Measurements from ENCODE around the gene LRRC55. TPM values are rescaled to one million over a fixed set of nuclear protein-coding genes. Genes with fewer than 3 reads are reported as not detected.
A peak's percentile ranks its signal among the peaks of the same experiment; 100 is the strongest.

LRRC55 gene
- total and polyA plus RNA-seq, 9 of the 15 experiments (the other 6 are each of a cell fraction or from before 2014, with no cell fraction given) = not detected

DNA sequence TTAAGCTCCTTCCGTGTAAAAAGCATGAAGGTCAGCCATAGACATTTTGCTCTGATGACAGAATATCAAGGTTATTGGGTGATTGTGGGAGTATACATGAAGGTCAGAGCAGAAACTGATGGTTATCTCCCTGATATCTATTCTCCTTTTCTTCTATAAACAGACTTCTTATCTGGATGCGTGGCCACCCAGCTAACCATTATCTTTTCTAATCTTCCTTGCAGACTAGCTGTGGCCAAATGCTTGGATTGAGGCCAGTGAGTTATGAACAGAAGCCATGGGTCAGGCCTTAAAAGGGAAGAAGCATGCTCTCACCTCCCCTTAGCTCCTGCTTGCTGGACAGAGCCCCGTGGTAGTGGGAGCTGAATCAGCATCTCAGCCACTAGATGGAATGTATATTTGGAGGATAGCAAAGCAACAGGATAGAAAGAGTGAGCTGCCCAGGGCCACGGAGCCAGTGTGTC is 31.3 kb upstream of the LRRC55 start (continued):
- 0 out of 2 replicates have a peak, but pooled peaks have one; percentile 15 for TF ChIP-seq E2F3 (CRISPR knock-in tag; IDR thresholded peaks at IDR 0.05)
- TF ChIP-seq ZEB2 (IDR thresholded peaks at IDR 0.05) = peak; percentile 35; the same call in 1 of the 2 replicates
- TF ChIP-seq, protein P1, sequence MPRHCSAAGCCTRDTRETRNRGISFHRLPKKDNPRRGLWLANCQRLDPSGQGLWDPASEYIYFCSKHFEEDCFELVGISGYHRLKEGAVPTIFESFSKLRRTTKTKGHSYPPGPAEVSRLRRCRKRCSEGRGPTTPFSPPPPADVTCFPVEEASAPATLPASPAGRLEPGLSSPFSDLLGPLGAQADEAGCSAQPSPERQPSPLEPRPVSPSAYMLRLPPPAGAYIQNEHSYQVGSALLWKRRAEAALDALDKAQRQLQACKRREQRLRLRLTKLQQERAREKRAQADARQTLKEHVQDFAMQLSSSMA (CRISPR knock-in tag; IDR thresholded peaks at IDR 0.05) = no peak
- TF ChIP-seq, protein P2, sequence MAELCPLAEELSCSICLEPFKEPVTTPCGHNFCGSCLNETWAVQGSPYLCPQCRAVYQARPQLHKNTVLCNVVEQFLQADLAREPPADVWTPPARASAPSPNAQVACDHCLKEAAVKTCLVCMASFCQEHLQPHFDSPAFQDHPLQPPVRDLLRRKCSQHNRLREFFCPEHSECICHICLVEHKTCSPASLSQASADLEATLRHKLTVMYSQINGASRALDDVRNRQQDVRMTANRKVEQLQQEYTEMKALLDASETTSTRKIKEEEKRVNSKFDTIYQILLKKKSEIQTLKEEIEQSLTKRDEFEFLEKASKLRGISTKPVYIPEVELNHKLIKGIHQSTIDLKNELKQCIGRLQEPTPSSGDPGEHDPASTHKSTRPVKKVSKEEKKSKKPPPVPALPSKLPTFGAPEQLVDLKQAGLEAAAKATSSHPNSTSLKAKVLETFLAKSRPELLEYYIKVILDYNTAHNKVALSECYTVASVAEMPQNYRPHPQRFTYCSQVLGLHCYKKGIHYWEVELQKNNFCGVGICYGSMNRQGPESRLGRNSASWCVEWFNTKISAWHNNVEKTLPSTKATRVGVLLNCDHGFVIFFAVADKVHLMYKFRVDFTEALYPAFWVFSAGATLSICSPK (IDR thresholded peaks at IDR 0.05; ENCODE audit: borderline replicate concordance) = no peak
- 0 out of 2 replicates have a peak, but pooled peaks have one; percentile 17 for TF ChIP-seq GATAD2B (IDR thresholded peaks at IDR 0.05; ENCODE audit: borderline replicate concordance)
- TF ChIP-seq SMARCE1 (IDR thresholded peaks at IDR 0.05) = peak; percentile 83; the same call in 1 of the 2 replicates
- TF ChIP-seq ZNF197 (CRISPR knock-in tag; IDR thresholded peaks at IDR 0.05; ENCODE audit: low read depth) = peak; percentile 81
- TF ChIP-seq, protein P3, sequence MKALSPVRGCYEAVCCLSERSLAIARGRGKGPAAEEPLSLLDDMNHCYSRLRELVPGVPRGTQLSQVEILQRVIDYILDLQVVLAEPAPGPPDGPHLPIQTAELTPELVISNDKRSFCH (CRISPR knock-in tag; IDR thresholded peaks at IDR 0.05) = no peak
- TF ChIP-seq, protein P3 (tag; IDR thresholded peaks at IDR 0.05) = peak; percentile 81; the same call in 1 of the 2 replicates
- TF ChIP-seq, protein P4, sequence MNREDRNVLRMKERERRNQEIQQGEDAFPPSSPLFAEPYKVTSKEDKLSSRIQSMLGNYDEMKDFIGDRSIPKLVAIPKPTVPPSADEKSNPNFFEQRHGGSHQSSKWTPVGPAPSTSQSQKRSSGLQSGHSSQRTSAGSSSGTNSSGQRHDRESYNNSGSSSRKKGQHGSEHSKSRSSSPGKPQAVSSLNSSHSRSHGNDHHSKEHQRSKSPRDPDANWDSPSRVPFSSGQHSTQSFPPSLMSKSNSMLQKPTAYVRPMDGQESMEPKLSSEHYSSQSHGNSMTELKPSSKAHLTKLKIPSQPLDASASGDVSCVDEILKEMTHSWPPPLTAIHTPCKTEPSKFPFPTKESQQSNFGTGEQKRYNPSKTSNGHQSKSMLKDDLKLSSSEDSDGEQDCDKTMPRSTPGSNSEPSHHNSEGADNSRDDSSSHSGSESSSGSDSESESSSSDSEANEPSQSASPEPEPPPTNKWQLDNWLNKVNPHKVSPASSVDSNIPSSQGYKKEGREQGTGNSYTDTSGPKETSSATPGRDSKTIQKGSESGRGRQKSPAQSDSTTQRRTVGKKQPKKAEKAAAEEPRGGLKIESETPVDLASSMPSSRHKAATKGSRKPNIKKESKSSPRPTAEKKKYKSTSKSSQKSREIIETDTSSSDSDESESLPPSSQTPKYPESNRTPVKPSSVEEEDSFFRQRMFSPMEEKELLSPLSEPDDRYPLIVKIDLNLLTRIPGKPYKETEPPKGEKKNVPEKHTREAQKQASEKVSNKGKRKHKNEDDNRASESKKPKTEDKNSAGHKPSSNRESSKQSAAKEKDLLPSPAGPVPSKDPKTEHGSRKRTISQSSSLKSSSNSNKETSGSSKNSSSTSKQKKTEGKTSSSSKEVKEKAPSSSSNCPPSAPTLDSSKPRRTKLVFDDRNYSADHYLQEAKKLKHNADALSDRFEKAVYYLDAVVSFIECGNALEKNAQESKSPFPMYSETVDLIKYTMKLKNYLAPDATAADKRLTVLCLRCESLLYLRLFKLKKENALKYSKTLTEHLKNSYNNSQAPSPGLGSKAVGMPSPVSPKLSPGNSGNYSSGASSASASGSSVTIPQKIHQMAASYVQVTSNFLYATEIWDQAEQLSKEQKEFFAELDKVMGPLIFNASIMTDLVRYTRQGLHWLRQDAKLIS (CRISPR knock-in tag; IDR thresholded peaks at IDR 0.05) = peak; percentile 33; the same call in 1 of the 2 replicates
- TF ChIP-seq ADNP (tag; IDR thresholded peaks at IDR 0.05) = 0 out of 2 replicates have a peak, but pooled peaks have one; percentile 39
- peak; percentile 61 for TF ChIP-seq CBFA2T2 (conservative IDR thresholded peaks at IDR 0.05)
- TF ChIP-seq C11orf30 (IDR thresholded peaks at IDR 0.05; ENCODE audit: low read depth) = peak; percentile 81
- 0 out of 2 replicates have a peak, but pooled peaks have one; percentile 56 for TF ChIP-seq ATF7 (IDR thresholded peaks at IDR 0.05)
- TF ChIP-seq ARID1B (IDR thresholded peaks at IDR 0.05) = peak; percentile 87
- TF ChIP-seq HDAC3 (IDR thresholded peaks at IDR 0.05; ENCODE audit: borderline replicate concordance, partially characterized antibody) = peak; percentile 22
- TF ChIP-seq, protein P5, sequence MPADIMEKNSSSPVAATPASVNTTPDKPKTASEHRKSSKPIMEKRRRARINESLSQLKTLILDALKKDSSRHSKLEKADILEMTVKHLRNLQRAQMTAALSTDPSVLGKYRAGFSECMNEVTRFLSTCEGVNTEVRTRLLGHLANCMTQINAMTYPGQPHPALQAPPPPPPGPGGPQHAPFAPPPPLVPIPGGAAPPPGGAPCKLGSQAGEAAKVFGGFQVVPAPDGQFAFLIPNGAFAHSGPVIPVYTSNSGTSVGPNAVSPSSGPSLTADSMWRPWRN (IDR thresholded peaks at IDR 0.05; ENCODE audit: low read depth) = peak; percentile 71
- TF ChIP-seq SAFB2 (IDR thresholded peaks at IDR 0.05; ENCODE audit: borderline replicate concordance, low read depth, low read length, severe bottlenecking) = no peak
- TF ChIP-seq, protein P6, sequence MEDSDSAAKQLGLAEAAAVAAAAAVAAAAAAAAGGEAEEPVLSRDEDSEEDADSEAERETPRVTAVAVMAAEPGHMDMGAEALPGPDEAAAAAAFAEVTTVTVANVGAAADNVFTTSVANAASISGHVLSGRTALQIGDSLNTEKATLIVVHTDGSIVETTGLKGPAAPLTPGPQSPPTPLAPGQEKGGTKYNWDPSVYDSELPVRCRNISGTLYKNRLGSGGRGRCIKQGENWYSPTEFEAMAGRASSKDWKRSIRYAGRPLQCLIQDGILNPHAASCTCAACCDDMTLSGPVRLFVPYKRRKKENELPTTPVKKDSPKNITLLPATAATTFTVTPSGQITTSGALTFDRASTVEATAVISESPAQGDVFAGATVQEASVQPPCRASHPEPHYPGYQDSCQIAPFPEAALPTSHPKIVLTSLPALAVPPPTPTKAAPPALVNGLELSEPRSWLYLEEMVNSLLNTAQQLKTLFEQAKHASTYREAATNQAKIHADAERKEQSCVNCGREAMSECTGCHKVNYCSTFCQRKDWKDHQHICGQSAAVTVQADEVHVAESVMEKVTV (CRISPR knock-in tag; IDR thresholded peaks at IDR 0.05) = no peak
- no peak for TF ChIP-seq KHSRP (IDR thresholded peaks at IDR 0.05)
